NCI-H526 treated with DMSO at 0.1 percent for 48 hours (cell line): ENCODE results near the gene SLC35F3.
"Not testable (repeated sequence)": the region's sequence is repeated elsewhere in the genome, so short reads cannot be mapped to it uniquely, and the experiment has no call there.

Experiments
- DNase-seq: peaks from one replicate; lab custom pipeline; 2025; lab: John Stamatoyannopoulos, UW

SLC35F3 gene

DNA sequence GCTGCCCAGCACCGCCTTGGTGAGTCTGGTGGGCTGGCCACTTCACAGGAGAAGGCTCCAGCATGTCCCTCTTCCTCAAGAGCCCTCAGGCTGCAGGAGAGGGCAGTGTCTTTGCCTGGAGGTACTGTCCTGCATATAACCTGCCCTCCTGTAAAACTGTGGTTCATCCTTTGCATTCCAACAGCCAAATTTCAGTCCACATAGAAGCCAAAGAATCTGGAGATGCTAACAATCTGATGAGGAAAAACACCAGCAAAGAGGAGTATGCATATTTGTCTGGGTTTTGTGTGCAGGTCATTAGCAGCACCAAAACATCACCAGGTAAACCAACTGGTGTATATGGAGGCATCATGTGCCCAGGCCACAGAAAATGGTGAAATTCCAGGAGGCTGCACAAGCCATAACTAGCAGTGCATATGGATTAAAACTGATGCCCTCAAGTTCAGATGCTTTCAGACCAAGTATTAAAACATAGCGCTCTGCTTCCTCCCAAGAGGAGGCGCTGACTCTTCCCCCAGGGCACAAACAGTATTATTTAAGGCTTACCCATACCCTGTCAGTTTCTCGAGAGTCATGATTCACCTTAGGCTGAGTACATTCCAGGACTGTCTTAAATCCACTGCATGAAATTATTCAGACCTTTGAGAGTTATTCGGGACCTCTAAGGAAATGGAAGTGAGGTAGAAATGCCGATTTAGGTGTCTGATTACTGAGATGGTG is 318.2 kb downstream of the SLC35F3 start:
- DNase-seq = no peak

DNA sequence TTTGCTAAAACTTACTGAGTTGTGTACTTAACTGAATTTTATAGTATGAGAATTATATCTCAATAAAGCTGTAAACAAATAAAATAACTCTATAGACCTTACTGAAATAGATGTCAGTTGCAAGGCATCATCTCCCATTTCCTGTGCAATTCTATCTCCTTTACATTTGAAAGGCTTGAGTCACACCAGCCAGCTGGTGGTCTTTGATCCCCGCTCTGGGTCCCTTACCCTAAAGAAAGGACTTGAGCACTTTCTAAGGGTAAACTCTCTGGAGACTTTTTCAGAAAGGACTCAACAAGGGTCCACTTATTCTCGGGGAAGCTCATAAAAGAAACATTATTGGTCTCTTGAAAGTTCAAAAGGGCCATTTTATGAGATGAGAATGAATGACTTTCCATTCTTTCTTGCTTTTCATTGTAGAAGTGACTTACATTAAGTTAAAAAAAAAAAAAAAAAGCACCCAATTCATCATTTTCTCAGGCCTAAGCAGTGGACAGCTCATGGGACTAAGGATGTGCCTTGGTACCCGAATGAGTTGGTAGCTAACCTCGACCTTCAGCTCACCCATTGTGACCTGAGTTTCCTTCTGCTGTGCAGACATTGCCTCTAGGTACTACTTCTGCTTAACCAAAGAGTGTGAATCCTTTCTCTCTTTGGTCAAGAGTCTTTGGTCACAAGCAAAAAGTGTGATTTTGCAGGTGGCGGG is 321.8 kb downstream of the SLC35F3 start:
- no peak for DNase-seq

DNA sequence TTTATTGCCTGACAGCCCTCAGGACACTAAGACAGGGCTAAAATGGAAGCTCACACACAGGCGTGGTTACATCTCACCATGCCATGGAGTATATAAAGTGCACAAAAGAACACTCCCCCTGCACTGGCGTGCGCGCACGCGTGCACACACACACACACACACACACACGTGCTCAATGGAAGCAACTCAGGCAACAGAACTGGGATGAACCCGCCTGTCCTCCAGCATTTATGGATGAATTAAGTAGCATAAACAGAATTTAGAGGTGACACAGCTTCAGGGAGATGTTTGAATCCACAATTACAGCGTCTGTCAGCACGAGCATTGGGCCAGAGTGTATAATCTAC is 322.3 kb downstream of the SLC35F3 start:
- DNase-seq = no peak

DNA sequence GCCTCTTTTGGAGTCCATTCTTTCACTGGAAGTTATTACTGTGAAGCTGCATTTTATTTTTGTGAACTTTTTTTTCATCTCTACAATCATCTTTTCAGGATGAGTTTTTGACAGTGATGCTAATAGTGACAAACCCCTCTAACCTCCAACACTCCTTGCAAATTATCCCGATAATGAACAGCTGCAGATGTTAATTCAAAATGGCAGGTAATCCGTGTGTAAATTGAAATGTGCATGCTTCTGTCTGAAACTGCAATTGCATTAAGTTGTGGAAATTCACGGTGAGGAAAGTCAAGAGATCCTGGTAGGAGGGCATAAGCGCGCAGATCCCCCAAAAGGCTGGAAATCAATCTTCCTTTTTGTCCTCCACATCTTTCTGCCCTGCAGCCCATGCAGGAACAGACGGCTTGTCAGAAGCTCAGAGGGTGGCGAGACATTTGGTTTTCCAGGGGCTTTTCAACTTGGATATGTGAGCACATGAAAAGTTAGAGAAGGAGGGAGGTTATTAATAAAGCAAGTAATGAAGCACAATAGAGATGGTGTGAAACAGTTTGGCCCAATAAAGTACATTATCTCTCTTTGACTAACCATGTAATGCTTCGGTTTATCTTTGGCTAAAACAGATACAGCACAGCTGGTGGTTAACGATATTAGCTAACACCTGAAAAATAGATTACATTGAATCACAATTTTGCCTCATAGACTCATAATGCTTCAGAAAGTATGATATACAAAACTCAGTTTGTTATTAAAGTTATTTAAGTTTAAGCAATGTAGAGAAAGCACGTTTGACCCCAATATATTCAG is 325.3 kb downstream of the SLC35F3 start:
- DNase-seq = peak; percentile 40

DNA sequence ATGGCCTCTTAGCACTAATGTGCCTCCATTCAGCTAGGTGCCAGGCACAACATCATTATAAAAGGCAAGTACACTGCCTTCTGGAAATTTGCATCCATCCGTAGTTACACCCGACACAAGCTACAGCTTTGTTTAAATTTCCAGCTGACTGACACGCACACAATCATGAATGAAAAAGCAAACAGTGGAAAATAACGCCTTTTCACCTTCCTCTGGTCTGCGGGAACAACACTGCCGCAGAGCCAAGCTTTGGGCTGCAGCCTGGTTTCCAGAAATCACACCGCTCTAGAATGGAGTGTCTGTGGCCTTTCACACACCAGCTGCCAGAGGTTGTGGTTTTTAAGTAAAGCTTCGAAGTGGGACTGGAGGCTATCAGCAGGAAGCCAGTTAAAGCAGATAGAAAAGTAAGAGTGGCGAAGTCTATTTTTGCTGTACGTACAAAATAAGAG is 326.0 kb downstream of the SLC35F3 start:
- DNase-seq = peak; percentile 90

DNA sequence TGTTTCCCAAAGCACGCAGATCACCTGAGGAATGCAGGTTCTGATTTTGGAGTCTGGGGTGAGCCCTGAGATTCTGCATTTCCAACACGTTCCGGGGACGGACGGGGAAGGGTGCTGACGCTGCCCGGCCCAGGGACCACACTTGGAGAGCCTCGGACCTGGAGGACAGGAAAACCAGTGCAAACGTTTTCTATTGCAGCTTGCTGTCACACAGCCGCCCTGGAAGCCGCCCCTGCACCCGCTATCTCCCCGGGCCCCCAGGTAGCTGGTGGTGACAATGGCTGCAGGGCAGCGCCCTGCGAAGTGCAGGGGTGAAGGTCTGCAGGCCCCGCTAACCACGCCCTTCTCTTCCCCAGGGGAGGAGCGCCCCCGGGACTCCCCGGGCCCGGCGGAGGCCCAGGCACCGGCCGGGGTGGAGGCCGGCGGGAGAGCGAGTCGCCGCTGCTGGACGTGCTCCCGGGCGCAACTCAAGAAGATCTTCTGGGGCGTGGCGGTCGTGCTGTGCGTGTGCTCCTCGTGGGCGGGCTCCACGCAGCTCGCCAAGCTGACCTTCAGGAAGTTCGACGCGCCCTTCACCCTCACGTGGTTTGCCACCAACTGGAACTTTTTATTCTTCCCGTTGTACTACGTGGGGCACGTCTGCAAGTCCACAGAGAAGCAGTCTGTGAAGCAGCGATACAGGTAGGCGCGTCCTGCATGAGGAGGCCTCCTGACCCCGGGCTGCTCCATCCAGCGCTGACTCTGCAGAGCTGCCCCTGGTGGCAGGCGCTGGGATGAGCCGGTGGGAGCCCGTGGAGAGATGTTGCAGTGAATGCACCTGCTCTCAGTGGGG is 326.8 kb downstream of the SLC35F3 start:
- DNase-seq = no peak

DNA sequence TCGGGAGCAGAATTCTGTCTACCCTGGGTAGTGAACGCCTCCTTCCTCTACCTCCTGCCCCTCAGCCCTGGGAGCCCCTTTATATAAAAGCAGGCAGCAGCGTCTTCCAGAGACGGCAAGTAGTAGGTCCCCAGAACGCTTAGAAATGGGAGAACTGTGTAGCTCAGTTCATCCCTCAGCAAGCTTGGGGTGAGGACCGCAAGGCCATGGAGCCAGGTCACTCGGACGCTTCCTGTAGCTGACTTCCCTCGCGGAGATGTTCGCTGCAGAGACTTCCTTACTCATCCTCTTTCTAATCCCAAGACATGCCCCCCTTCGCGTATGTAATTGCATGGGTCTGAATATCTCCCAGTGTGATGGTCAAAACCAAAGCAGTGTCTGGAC is 327.4 kb downstream of the SLC35F3 start:
- DNase-seq = no peak

DNA sequence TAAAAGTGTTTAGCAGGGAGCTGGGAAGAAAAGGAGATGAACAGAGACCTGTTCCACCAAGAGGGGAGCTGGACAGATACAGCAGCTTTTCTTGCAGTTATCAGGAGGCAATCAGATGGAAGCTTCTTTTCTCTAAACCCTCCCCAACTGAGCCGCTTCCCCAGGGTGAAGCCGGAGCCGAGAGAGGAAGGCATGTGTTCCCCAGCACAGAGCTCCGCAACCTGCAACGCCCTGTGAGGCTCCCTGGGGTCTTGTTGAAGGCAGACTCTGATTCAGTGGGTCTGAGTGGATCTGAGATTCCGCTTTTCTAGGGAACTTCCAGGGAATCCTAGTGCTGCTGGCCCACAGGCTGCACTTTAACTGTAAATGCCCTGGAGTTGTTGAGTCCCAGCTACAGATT is 329.7 kb downstream of the SLC35F3 start:
- DNase-seq = no peak

DNA sequence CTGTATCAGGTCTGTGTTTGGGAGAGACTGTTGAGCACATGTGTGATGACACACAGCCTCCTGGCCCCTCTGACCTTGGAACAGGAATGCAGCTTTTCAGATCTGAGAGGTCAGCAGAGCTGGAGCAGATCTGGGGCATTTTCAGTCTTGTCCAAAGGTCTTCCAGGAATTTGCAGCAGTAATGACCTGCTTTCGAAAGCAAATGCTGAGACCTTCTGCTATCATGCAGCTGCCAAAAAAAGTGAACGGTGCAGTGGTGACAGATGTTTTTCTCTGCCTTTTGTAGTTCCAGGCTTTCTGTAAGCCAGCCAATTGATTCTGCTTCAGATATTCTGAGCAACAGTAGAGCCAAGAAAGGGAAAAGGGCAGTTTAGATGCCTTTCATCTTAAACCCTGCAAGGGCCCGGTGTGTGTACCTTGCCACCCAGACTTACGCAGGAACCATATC is 331.0 kb downstream of the SLC35F3 start:
- no peak for DNase-seq

DNA sequence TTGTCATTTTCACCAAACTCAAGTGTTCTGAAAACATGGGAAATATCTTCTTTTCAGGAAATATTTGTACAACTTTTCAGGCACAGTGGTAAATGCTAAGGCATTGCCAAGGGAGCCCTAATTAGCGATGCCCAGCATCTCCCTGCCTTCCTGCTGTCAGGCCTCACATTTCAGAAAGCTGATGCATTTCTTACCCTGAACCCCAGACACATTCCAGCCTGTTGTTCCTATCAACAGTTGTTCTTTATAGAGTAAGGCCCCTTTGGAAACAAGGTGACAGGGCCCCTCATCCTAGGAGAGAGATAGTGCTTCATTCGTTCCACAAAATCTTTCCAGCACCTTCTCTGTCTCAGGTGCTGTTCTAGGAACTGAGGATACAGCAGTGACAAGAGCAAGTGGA is 332.9 kb downstream of the SLC35F3 start:
- DNase-seq = no peak

DNA sequence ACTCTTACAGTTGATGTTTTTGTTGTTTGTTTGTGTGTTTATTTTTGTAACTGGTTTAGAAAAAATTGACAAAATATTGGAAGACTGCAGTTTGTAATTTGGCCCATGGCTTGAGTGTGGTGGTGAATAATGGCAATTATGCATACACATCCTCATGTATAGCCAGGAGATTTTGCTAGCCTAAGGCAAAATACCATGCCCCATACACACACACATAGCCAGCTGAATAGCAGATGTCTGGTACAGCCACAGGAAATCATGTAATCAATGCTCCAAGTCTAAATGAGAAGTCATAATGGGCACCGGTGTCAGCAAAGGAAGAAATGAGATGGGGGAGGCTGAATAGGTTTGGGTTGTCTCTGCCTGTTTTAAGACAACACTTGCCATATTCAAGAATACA is 333.6 kb downstream of the SLC35F3 start:
- no peak for DNase-seq

DNA sequence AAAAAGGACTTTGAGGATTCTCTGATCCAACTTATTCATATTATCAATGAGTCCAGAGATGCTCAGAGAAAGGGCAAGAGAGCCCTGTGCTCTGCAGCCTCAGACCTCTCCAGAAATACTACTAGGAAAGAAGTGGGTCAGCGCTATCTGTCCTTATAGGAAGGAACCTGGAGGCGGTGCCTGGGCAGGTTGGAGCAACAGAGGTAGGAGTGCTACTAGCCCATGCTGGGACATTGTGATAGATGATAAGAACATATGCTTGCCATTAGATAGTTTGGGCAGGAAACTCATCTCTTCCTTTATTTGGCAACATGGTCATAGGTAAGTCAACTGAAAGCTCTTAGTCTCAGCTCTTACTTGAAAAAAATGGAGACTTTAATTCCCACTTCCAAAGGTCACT is 335.0 kb downstream of the SLC35F3 start:
- no peak for DNase-seq

DNA sequence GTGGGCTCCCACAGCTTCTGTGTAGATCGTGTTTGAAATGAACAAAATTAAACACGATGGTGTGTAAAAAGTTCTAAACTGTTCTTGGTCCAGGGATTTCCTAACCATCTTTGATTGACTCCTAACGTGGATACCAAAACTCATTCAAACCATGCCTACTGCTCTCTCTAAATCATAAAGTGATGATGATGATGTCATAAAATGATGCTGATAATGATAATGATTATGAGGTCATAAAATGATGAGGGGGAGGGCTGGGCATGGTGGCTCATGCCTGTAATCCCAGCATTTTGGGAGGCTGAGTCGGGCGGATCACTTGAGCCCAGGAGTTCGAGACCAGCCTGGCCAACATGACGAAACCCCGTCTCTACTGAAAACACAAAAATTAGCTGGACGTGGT is 335.5 kb downstream of the SLC35F3 start:
- DNase-seq = no peak

DNA sequence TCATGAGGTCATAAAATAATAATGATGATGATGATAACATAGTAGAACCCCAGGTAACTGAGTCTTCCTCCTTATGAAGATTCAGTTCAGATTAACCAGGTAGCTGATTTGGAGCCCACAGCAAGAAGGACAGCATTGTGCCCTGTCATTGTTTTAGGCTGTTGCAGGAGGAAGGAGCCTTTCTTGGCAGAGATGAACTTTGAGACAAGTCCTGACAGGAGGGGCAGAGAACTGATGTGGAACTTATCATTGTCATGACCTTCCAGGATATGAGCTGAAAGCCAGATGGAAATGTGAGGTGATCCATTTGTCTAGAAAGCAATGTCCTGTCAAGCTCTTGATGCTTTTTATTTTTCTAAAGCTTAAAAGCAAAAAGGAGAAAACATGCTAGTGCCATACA is 336.2 kb downstream of the SLC35F3 start:
- DNase-seq = no peak

DNA sequence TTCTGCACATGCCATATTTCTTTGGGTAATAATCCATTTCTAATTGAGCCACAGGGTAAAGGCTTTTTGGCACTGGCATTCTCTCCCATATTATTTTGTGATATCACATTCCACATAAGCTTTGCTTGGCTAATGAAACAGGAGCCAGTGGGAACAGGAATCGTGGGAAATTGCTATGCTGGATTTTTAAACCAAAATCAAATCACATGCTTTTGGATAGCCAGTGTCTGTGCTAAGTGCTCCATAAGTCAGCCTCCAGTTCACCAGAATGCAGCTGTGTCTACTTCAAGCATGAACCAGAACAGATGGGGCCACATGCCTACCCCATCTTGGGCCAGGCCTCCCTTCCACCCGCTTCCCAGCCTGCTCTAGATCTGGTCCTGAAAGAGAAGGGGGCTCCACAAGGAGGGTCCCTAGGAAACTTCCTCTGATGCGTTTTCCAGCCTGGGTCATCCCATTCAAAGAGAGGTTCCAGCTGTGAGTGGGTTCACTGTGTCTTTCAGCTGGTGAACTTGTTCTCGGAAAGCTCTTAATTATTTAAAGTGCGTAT is 337.5 kb downstream of the SLC35F3 start:
- no peak for DNase-seq

DNA sequence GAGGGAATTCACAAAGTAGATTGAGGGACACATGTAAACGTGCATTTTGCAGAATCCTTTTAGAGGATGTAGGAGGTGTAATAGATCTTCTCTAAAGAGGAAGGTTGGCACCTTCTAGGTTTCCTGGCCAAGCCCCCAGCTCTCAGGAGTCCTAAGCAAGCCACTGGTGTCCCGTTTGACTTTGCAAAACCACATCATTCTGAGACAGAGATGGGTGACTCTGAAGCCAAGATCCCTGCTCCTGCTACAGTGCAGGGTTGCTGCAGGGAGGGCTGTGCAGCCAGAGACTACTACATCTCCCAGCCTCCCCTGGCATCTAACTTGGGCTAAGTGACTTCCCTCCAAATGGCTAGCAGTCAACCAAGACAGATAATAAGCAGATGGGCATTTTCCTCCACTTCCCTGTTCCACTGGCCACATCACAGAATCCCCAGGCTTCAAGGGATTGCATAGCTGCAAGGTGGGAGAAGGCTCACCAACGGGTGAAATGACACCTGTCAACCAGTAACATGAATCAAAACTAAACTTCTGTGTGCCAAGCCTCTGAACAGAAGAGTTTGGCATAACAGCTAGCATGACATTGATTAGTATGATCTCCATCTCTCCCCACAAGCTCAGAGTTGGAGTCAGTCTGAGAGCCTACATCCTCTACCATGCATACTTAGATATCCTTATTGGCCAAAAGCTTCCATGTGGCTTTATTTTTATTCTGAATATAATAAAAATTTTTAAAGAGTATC is 339.2 kb downstream of the SLC35F3 start:
- DNase-seq = no peak

DNA sequence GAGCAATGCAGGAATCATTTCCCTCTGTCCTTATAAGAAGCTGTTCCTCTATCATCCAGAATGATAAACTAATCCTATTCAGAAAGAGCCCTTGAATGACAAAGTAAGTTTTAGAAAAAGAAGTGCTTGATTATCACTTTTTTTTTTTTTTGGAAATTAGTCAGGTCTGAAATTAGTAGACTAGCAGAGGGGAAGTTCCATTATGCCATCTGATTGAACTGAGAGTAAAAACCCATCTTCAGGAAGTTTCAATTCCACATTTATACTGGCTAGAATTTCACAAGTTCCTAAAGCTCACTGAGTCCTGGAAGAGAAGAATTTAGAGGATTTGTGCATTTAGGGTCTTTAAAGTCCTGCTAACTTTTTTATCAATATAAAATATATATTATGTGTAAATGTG is 340.0 kb downstream of the SLC35F3 start:
- DNase-seq = no peak

DNA sequence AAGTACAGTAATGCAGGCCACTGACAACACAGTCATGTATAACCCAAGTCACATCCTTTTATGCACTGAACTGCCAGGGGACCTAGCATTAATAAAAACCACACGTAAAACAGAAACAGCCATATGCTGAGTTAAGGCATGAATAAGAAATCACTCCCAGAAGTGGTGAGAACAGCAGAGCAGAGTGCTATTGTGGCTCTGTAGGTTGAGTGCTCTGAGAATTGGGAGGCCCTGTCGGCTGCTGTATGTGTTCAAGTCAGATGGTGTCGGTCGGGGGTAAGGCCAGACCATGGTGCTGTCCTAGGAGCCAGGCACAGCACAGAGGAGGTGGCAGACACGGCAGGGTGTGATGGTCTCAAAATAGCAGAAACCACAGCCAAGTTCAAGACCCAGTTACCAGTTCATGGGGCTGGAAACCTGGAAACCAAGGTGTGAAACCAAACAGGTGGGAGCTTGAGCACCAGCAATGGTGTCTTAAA is 342.2 kb downstream of the SLC35F3 start:
- DNase-seq = no peak

DNA sequence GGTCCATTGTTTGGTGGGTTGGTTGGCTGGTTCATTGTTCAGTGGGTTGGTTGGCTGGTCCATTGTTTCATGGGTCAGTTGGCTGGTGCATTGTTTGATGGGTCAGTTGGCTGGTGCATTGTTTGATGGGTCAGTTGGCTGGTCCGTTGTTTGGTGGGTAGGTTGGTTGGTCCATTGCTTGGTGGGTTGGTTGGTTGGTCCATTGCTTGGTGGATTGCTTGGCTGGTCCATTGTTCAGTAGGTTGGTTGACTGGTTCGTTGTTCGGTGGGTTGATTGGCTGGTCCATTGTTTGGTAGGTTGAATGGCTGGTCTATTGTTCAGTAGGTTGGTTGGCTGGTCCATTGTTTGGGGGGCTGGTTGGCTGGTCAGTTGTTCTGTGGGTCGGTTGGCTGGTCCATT is 343.3 kb downstream of the SLC35F3 start:
- not testable (repeated sequence) for DNase-seq

DNA sequence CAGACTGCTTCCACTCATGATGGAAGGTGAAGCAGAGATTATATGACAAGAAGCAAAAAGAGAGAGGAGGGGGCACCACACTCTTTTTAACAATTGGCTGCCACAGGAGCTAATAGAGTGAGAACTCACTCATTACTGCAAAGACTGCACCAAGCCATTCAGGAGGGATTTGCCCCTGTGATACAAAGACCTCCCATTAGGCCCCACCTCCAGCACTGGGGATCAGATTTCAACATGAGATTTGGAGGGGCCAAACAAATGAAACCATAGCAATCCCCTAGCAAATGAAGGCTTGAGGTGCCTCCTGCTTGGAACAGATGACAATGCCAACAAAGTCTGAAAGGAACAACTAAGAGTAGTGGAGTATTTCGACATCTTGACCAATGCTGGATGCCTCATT is 346.3 kb downstream of the SLC35F3 start:
- no peak for DNase-seq

DNA sequence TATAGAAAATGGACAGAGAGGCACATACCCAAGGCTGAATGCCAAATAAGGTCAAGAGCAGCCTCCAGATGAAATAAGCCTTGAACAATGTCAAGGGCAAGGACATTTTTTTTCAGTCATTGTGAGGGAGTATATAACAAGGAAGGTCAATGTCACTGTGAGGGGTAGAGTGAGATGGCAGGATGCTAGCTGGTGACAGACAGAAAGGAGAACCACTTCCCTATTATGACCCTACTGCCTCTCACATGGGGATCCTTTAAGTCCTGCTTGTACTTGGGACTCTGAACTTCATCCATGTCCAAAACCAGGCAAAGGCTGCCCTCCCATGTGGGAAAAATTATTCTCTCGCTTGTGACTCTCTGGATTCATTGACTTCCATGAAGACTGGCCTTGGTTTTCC is 349.3 kb downstream of the SLC35F3 start:
- DNase-seq = no peak
